Right renal cortex interstitium (tissue), 3 donors: ENCODE data around the gene HMOX1. TPM values are rescaled to one million over a fixed set of nuclear protein-coding genes. Genes with fewer than 3 reads are reported as not detected.
"Not testable (repeated sequence)": the region's sequence is repeated elsewhere in the genome, so short reads cannot be mapped to it uniquely, and the experiment has no call there.

Experiments
- DNase-seq, 3 donors: peaks; one replicate each; pipeline ENCODE4 v3.0.0-alpha.2; 2013; ENCODE audit warnings: low read depth in 3 of 3, low spot score in 2 of 3
- polyA plus RNA-seq, 3 donors: library from polyadenylated mRNA; unstranded; fragments of 120-200 nt; gene quantifications; one replicate each; pipeline ENCODE4 v1.2.1, GENCODE V29; 2013; ENCODE audit not compliant: insufficient read length in 3 of 3

HMOX1 gene
- polyA plus RNA-seq, 3 donors: 34.4 to 43.7 (median 38.1) TPM

DNA sequence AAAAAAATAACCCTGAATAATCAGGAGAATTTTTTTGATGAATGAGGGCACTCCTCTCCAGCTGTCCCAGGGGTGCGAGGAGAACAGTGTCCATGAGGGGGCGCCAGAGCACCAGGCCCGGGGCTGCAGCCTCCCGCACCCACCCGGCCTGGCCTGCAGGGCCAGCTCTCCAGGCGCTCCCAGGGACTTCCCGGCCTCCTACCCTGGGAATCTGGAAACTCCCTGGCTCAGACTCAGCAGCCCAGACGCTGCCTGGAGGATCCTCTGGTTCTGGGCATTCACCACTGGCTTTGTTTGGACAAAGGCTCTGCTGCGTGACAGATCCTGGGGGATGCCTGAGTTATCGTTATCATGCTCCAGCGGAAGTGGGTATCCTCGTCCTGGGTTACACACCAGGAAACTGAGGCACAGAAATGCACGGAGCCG lies 50.0 kb downstream of the HMOX1 start:
- peak; percentile 36 to 57 (median 57) for DNase-seq

- DNase-seq: no peak
These were observed 50.8 kb downstream of the HMOX1 start for GRCh38 chr22:35431483-35432227.

GRCh38 chr22:35432228-35432905 lies 51.5 kb downstream of the HMOX1 start:
- no peak for DNase-seq

GRCh38 chr22:35434061-35434710 lies 53.3 kb downstream of the HMOX1 start:
- DNase-seq: no peak

DNA sequence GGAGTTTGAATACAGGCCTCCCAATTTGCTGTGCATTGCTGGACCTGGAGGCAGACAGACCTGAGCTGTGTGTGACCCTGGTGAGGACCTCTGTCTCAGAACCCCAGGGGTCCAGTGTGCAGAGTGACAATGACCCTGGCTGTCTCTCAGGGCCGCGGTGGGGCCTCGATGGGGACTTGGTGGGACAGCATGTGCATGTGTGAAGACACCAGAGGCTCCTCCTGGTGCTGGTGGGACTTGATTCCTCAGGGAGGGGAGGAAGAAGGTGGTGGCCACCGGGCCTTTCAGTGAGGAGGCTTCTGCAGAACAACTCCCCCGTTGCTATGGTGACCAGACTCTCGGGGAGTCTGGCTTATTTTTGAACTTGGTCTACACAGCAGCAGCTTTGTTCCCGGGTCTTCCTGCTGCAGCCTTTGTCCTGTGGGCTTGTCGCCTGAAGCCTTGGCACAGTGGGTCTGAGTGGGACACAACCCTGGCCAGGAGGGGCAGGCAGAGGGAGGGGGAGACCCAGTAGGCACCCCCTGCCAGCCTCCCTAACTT lies 54.4 kb downstream of the HMOX1 start:
- DNase-seq: no peak

DNA sequence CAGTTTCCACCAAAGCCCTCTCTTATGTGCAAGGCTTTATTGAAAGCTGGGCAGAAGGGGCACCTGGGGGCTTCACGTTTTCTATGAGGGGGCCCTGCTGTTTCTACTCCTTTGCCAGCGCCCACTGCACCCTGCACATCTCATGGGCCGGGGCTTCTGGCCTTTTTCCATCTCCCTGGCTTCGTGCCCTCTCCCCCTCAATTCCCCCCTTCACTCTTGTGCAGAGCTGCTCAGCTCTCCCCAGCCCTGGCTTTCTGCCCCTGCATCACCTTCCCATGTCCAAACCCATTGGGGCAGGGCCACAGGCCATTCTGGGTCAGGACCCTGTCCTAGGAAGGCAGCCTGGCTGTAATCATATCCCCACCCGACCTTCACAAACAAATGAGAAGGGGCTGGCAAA lies 55.5 kb downstream of the HMOX1 start:
- DNase-seq: no peak

DNA sequence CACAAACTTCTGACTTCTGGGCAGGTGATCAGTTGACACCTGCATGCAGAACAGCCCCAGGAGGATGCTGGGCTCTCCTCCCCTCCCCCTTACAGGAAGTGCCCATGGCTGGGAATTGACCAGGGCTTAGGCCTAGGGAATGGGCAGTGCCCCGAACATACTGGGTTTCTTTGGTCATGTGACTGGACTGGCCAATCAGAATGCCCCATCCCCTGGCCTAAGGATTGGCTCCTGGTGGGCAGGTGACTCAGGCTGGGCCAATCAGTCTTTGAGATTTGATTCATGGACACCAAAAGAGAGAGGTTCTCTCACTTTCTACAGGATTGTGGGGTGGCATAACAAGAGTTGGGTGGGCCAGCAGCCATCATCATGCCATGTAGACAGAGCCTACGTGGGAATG lies 56.2 kb downstream of the HMOX1 start:
- DNase-seq: no peak

- not testable (repeated sequence) for DNase-seq
These were observed 57.9 kb downstream of the HMOX1 start for GRCh38 chr22:35438673-35439364.

- DNase-seq: no peak
These were observed 58.4 kb downstream of the HMOX1 start for GRCh38 chr22:35439365-35439717.

GRCh38 chr22:35440129-35440528 lies 59.2 kb downstream of the HMOX1 start:
- no peak for DNase-seq

- no peak for DNase-seq
These were observed 60.7 kb downstream of the HMOX1 start for GRCh38 chr22:35441489-35442100.

- DNase-seq: no peak
These were observed 61.6 kb downstream of the HMOX1 start for GRCh38 chr22:35442471-35442870.

DNA sequence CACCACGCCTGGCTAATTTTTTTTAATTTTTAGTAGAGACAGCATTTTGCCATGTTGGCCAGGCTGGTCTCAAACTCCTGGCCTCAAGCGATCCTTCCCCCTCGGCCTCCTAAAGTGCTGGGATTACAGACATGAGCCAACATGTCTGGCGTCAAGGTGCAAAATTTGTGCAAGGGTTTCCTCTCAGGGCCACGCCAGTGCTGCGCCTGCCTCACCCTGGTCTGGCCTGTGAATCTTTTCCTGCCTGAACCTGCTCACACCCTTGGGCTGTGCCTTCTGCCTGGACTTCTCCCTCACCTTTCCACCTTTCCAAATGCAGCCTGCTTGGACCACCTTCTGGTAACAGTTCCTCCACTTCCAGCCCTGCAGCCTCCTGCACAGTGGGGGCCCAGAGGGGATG lies 62.4 kb downstream of the HMOX1 start:
- no peak for DNase-seq

Other genes with a start within 250 kb of the HMOX1 start
- 10 to 100 TPM; 26.8 to 29.8 (median 28.8) TPM for gene HMGXB4, start 123.6 kb upstream of the HMOX1 start, polyA plus RNA-seq
- 10 to 100 TPM; 35.2 to 45.0 (median 40.3) TPM for gene TOM1, start 81.2 kb upstream of the HMOX1 start, polyA plus RNA-seq
- gene MCM5, start 19.0 kb downstream of the HMOX1 start, polyA plus RNA-seq: 10 to 100 TPM; 63.6 to 69.0 (median 64.1) TPM
- 1 to 10 TPM; 1.6 to 1.8 (median 1.8) TPM for gene RASD2, start 159.7 kb downstream of the HMOX1 start, polyA plus RNA-seq
- gene MB, start 236.2 kb downstream of the HMOX1 start, polyA plus RNA-seq: 1 to 10 TPM in 1 of 3 donors, under 1 TPM in 1, not detected in 1; 0.22 to 1.9 TPM